HCT116 (cell line): Measurements from ENCODE around the gene DTWD2. TPM values are rescaled to one million over a fixed set of nuclear protein-coding genes. Genes with fewer than 3 reads are reported as not detected.

Experiments
- ATAC-seq: fragments of 200-7000 bp; cut with Tn5 transposase; 2 replicates; pipeline ENCODE4 v1.9.1; 2020; ENCODE audit warnings: mild to moderate bottlenecking, moderate library complexity
- BruUV-seq: library from RNA; stranded (reverse); fragments of 400-500 nt; replicated peaks from 2 replicates; lab custom pipeline; 2021; lab: Mats Ljungman, UMichigan
- CTCF ChIA-PET: fragments of 300-600 bp; sonication (Branson Sonifier 250); formaldehyde crosslinking; loops from one replicate; lab custom pipeline; 2021; ENCODE audit warnings: antibody characterized with exemption; lab: Charles Lee
- POLR2A ChIA-PET: fragments of 300-600, 350-600 bp; sonication (Branson Sonifier 250); formaldehyde crosslinking; loops from one replicate; lab custom pipeline; 2021; ENCODE audit warnings: antibody characterized with exemption; lab: Charles Lee
- RAD21 ChIA-PET, 2 experiments: fragments of 300-600 bp; sonication (Branson Sonifier 250); formaldehyde crosslinking; loops; one replicate each; lab custom pipeline; 2023; ENCODE audit warnings: low total read pairs in 2 of 2; ENCODE audit not compliant: uncharacterized antibody in 2 of 2, unreplicated experiment in 2 of 2, low non-redundant PET in 1 of 2; lab: Charles Lee
- DNase-seq: peaks from one replicate; pipeline ENCODE4 v3.0.0-alpha.2; 2010; ENCODE audit warnings: low read depth, low spot score
- H2AFZ ChIP-seq: fragments of 200-600 bp; shearing (Covaris generic), sonication (generic); 2 replicates; pipeline ENCODE4 v1.6.1; 2017; ENCODE audit warnings: low read depth, mixed run types, mixed read lengths, antibody characterized with exemption, low read length; ENCODE audit not compliant: poor library complexity, severe bottlenecking
- H3K27ac ChIP-seq: 2 replicates; pipeline ENCODE4 v1.5.1; 2012; ENCODE audit warnings: low read depth, low read length
- H3K27me3 ChIP-seq: fragments of 200-600 bp; sonication (generic); 2 replicates; pipeline ENCODE4 v1.6.1; 2016; ENCODE audit warnings: mixed run types, low read length, mixed read lengths; ENCODE audit not compliant: insufficient read depth
- H3K36me3 ChIP-seq, 2 experiments: fragments of 200-500 bp in 1 of 2; fragments of 200-600 bp in 1 of 2; sonication (Bioruptor generic) in 1 of 2; sonication (generic) in 1 of 2; 2 replicates each; pipeline versions ENCODE4 v1.5.1 to v1.6.1; 2014 to 2016; ENCODE audit warnings: low read length in 2 of 2, inconsistent platforms in 1 of 2, mixed read lengths in 1 of 2, mixed run types in 1 of 2; ENCODE audit not compliant: insufficient read depth in 2 of 2, control insufficient read depth in 1 of 2
- H3K4me1 ChIP-seq, 2 experiments: fragments of 200-600 bp in 1 of 2; sonication (generic) in 1 of 2; 2 replicates each; pipeline versions ENCODE4 v1.5.1 to v1.6.1; 2012 to 2017; ENCODE audit warnings: low read length in 2 of 2, inconsistent platforms in 1 of 2, mild to moderate bottlenecking in 1 of 2, mixed read lengths in 1 of 2, mixed run types in 1 of 2, moderate library complexity in 1 of 2; ENCODE audit not compliant: insufficient read depth in 2 of 2, control insufficient read depth in 1 of 2
- H3K4me2 ChIP-seq: fragments of 200-600 bp; sonication (generic); 2 replicates; pipeline ENCODE4 v1.6.1; 2017; ENCODE audit warnings: mixed run types, low read length, mixed read lengths
- H3K4me3 ChIP-seq, 2 experiments: fragments of 200-600 bp in 1 of 2; sonication (generic) in 1 of 2; replicated peaks in 1 of 2; 2 replicates each; pipeline ENCODE4 v1.5.1; 2011 to 2016; ENCODE audit warnings: low read length in 2 of 2, control low read depth in 1 of 2, low read depth in 1 of 2, mild to moderate bottlenecking in 1 of 2, mixed read lengths in 1 of 2, mixed run types in 1 of 2
- H3K79me2 ChIP-seq: fragments of 200-600 bp; sonication (generic); 2 replicates; pipeline ENCODE4 v1.6.1; 2017; ENCODE audit warnings: mild to moderate bottlenecking, mixed run types, low read length, moderate library complexity, mixed read lengths; ENCODE audit not compliant: insufficient read depth
- H3K9ac ChIP-seq: fragments of 200-600 bp; sonication (generic); 2 replicates; pipeline ENCODE4 v1.6.1; 2016; ENCODE audit warnings: low read length, mixed read lengths
- H3K9me2 ChIP-seq: fragments of 200-600 bp; sonication (generic), shearing (Covaris generic); 2 replicates; pipeline ENCODE4 v1.6.1; 2017; ENCODE audit warnings: mixed run types, mild to moderate bottlenecking, moderate library complexity; ENCODE audit not compliant: insufficient read depth
- H3K9me3 ChIP-seq, 2 experiments: fragments of 200-500 bp in 1 of 2; fragments of 200-600 bp in 1 of 2; sonication (Bioruptor generic) in 1 of 2; sonication (generic) in 1 of 2; 2 replicates each; pipeline ENCODE4 v1.6.1; 2014 to 2017; ENCODE audit warnings: low read length in 2 of 2, mixed read lengths in 2 of 2, inconsistent platforms in 1 of 2, low read depth in 1 of 2, mild to moderate bottlenecking in 1 of 2, mixed run types in 1 of 2, moderate library complexity in 1 of 2; ENCODE audit not compliant: control insufficient read depth in 1 of 2, insufficient read depth in 1 of 2
- H4K20me1 ChIP-seq: fragments of 200-600 bp; sonication (generic), shearing (Covaris generic); 2 replicates; pipeline ENCODE4 v1.6.1; 2017; ENCODE audit warnings: mixed run types, mild to moderate bottlenecking, moderate library complexity; ENCODE audit not compliant: insufficient read depth
- ATF3 ChIP-seq: IDR thresholded peaks from 2 replicates; pipeline ENCODE4 v1.6.1; 2012
- CEBPB ChIP-seq: IDR thresholded peaks from 2 replicates; pipeline ENCODE4 v1.6.1; 2012; ENCODE audit warnings: low read depth
- CTCF ChIP-seq, 3 experiments: fragments of 200-600 bp in 1 of 3; sonication (generic) in 1 of 3; IDR thresholded peaks in 2 of 3; conservative IDR thresholded peaks in 1 of 3; 2 replicates each; pipeline ENCODE4 v1.5.1; 2012 to 2017; ENCODE audit warnings: low read depth in 2 of 3, low read length in 2 of 3, antibody characterized with exemption in 1 of 3, borderline replicate concordance in 1 of 3, control low read depth in 1 of 3, mild to moderate bottlenecking in 1 of 3, mixed read lengths in 1 of 3, mixed run types in 1 of 3, moderate library complexity in 1 of 3; ENCODE audit not compliant: insufficient read depth in 1 of 3
- EZH2 ChIP-seq: fragments of 200-600 bp; sonication (generic); IDR thresholded peaks from 2 replicates; pipeline ENCODE4 v1.6.1; 2017; ENCODE audit warnings: antibody characterized with exemption, mixed run types
- JUND ChIP-seq: IDR thresholded peaks from 2 replicates; pipeline ENCODE4 v1.6.1; 2012
- MAX ChIP-seq: IDR thresholded peaks from 2 replicates; pipeline ENCODE4 v1.6.1; 2012
- RAD21 ChIP-seq: IDR thresholded peaks from 2 replicates; pipeline ENCODE4 v1.6.1; 2012; ENCODE audit warnings: low read depth, mild to moderate bottlenecking
- REST ChIP-seq: IDR thresholded peaks from 2 replicates; pipeline ENCODE4 v1.6.1; 2012; ENCODE audit warnings: low read depth
- SP1 ChIP-seq: IDR thresholded peaks from 2 replicates; pipeline ENCODE4 v1.6.1; 2012; ENCODE audit warnings: low read depth
- SRF ChIP-seq: IDR thresholded peaks from 2 replicates; pipeline ENCODE4 v1.6.1; 2012; ENCODE audit warnings: low read depth
- TCF7L2 ChIP-seq: IDR thresholded peaks from 2 replicates; pipeline ENCODE4 v1.7.0; 2011; ENCODE audit warnings: borderline replicate concordance, inconsistent platforms; ENCODE audit not compliant: insufficient read depth, insufficient read length; ENCODE audit errors: extremely low read depth
- YY1 ChIP-seq: IDR thresholded peaks from 2 replicates; pipeline ENCODE4 v1.6.1; 2011; ENCODE audit warnings: low read length, low read depth, moderate library complexity, mild to moderate bottlenecking; ENCODE audit not compliant: insufficient replicate concordance; ENCODE audit errors: extremely low read depth
- ZBTB33 ChIP-seq: IDR thresholded peaks from 2 replicates; pipeline ENCODE4 v1.6.1; 2011; ENCODE audit warnings: mild to moderate bottlenecking, low read length, moderate library complexity; ENCODE audit not compliant: insufficient replicate concordance; ENCODE audit errors: extremely low read depth
- ZNF274 ChIP-seq: fragments of 200-500 bp; sonication (Bioruptor generic); IDR thresholded peaks from 2 replicates; pipeline ENCODE4 v1.6.1; 2014; ENCODE audit warnings: mild to moderate bottlenecking, low read depth, low read length, inconsistent platforms
- intact Hi-C: fragments of 100-400 bp; cut with micrococcal nuclease; formaldehyde crosslinking; loops from 2 replicates; pipeline ENCODE4 v1.10.0; 2022
- total RNA-seq: library from RNA; stranded (reverse); gene quantifications from one replicate; pipeline ENCODE4 v1.2.1, GENCODE V29; 2021; ENCODE audit not compliant: unreplicated experiment

Gene DTWD2
- total RNA-seq, 1 experiment from 2014 or later, result 5.2 TPM

GRCh38 chr5:118834710-118835109, 153.6 kb downstream of the DTWD2 start (continued):
- TF ChIP-seq CTCF (IDR thresholded peaks at IDR 0.05 in 2 of 3, conservative IDR thresholded peaks at IDR 0.05 in 1 of 3; ENCODE audit: borderline replicate concordance in 1 of 3, insufficient read depth in 1 of 3, low read depth in 2 of 3, low read length in 2 of 3), result no peak

GRCh38 chr5:118832974-118833373, 155.4 kb downstream of the DTWD2 start:
- Histone ChIP-seq H3K9me3 (no peaks in the 10 kb centered on the region), H3K27ac (no peak overlapping the region), H3K36me3 (no peaks in the 10 kb centered on the region), H3K9me2 (no peaks in the 10 kb centered on the region), H3K4me2 (no peak overlapping the region), H3K4me1 (no peaks in the 10 kb centered on the region), H3K27me3 (no peaks in the 10 kb centered on the region), H3K9ac (no peak overlapping the region), H2AFZ (no peak overlapping the region), H3K4me3 (no peak overlapping the region), H3K79me2 (no peaks in the 10 kb centered on the region), H4K20me1 (no peaks in the 10 kb centered on the region)
- ATAC-seq (no peak), DNase-seq (no peak)
- RAD21 ChIA-PET, result no interaction called here
- CTCF ChIA-PET, result no interaction called here
- intact Hi-C loops, result no loop called here
- POLR2A ChIA-PET, result no interaction called here
- no TSS peak for BruUV-seq
- TF ChIP-seq TCF7L2, result no peak
- TF ChIP-seq JUND, result no peak
- no peak for TF ChIP-seq RAD21
- TF ChIP-seq SRF, result no peak
- no peak for TF ChIP-seq ZBTB33
- no peak for TF ChIP-seq SP1
- TF ChIP-seq ATF3, result no peak
- no peak for TF ChIP-seq YY1
- TF ChIP-seq CEBPB, result no peak
- no peak for TF ChIP-seq REST
- TF ChIP-seq MAX, result no peak
- no peak for TF ChIP-seq ZNF274
- no peak for TF ChIP-seq EZH2
- no peak for TF ChIP-seq CTCF (IDR thresholded peaks at IDR 0.05 in 2 of 3, conservative IDR thresholded peaks at IDR 0.05 in 1 of 3; ENCODE audit: borderline replicate concordance in 1 of 3, insufficient read depth in 1 of 3, low read depth in 2 of 3, low read length in 2 of 3)
